Measurements from ENCODE around the gene VPS37B.

DNA sequence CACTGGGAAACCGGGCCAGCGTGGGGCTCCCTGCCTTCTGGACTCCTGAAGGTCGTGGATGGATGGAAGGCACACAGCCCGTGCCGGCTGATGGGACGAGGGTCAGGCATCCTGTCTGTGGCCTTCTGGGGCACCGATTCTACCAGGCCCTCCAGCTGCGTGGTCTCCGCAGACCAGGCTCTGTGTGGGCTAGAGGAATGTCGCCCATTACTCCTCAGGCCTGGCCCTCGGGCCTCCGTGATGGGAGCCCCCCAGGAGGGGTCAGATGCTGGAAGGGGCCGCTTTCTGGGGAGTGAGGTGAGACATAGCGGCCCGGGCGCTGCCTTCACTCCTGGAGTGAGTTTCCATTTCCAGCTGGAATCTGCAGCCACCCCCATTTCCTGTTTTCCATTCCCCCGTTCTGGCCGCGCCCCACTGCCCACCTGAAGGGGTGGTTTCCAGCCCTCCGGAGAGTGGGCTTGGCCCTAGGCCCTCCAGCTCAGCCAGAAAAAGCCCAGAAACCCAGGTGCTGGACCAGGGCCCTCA is 33.8 kb downstream of the VPS37B start:
- TF ChIP-seq, protein P1, sequence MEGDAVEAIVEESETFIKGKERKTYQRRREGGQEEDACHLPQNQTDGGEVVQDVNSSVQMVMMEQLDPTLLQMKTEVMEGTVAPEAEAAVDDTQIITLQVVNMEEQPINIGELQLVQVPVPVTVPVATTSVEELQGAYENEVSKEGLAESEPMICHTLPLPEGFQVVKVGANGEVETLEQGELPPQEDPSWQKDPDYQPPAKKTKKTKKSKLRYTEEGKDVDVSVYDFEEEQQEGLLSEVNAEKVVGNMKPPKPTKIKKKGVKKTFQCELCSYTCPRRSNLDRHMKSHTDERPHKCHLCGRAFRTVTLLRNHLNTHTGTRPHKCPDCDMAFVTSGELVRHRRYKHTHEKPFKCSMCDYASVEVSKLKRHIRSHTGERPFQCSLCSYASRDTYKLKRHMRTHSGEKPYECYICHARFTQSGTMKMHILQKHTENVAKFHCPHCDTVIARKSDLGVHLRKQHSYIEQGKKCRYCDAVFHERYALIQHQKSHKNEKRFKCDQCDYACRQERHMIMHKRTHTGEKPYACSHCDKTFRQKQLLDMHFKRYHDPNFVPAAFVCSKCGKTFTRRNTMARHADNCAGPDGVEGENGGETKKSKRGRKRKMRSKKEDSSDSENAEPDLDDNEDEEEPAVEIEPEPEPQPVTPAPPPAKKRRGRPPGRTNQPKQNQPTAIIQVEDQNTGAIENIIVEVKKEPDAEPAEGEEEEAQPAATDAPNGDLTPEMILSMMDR (IDR thresholded peaks at IDR 0.05), result no peak
- no peak for TF ChIP-seq EZH2 (IDR thresholded peaks at IDR 0.05; ENCODE audit: borderline replicate concordance, insufficient read depth, low read depth, low read length, poor library complexity, severe bottlenecking)

All from B cell (primary cell).